GM13977 (cell line): ENCODE measurements around the gene PLXNA4.

Experiments
- DNase-seq: peaks from one replicate; pipeline ENCODE4 v3.0.0; 2012; ENCODE audit warnings: low spot score
- in situ Hi-C: fragments of 300-500 bp; cut with MboI; formaldehyde crosslinking; loops from one replicate; pipeline ENCODE4 v1.12.0; 2022; ENCODE audit warnings: low sequenced_read_pairs, low pct_unique_long_range_greater_than_20kb, mixed read lengths, inconsistent platforms; ENCODE audit not compliant: unreplicated experiment
- TF ChIP-seq, protein P1 (sequence below): IDR thresholded peaks from 2 replicates; pipeline ENCODE4 v1.5.1; 2012; ENCODE audit warnings: mild to moderate bottlenecking, control low read depth; ENCODE audit not compliant: insufficient read depth; ENCODE audit errors: extremely low read depth, missing control alignments

PLXNA4 gene

GRCh38 chr7:132234711-132235110 is 341.6 kb downstream of the PLXNA4 start:
- DNase-seq, result no peak
- in situ Hi-C loops, result no loop called here
- TF ChIP-seq, protein P1, sequence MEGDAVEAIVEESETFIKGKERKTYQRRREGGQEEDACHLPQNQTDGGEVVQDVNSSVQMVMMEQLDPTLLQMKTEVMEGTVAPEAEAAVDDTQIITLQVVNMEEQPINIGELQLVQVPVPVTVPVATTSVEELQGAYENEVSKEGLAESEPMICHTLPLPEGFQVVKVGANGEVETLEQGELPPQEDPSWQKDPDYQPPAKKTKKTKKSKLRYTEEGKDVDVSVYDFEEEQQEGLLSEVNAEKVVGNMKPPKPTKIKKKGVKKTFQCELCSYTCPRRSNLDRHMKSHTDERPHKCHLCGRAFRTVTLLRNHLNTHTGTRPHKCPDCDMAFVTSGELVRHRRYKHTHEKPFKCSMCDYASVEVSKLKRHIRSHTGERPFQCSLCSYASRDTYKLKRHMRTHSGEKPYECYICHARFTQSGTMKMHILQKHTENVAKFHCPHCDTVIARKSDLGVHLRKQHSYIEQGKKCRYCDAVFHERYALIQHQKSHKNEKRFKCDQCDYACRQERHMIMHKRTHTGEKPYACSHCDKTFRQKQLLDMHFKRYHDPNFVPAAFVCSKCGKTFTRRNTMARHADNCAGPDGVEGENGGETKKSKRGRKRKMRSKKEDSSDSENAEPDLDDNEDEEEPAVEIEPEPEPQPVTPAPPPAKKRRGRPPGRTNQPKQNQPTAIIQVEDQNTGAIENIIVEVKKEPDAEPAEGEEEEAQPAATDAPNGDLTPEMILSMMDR, result no peak

DNA sequence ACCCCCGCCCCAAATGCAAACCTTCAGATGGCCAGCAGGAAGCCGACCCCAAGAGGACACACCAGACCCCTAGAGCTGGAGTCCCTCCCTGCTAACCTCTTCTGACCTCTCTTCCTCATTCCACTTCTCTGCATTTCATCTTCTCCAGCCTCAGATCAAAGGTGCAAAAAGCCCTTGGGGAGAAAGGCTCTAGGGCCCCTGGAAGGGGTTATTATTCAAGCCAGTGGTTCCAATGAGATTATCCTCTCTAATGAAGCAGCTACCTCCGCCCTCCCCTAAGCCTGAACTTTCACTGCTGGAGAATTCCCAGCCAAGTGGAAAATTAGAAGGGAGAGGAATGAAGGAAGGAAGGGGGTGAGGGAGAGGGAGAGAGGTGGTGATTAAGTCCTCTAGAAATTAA is 343.9 kb downstream of the PLXNA4 start:
- TF ChIP-seq, protein P1, result no peak
- no peak for DNase-seq
- in situ Hi-C loops, result no loop called here

DNA sequence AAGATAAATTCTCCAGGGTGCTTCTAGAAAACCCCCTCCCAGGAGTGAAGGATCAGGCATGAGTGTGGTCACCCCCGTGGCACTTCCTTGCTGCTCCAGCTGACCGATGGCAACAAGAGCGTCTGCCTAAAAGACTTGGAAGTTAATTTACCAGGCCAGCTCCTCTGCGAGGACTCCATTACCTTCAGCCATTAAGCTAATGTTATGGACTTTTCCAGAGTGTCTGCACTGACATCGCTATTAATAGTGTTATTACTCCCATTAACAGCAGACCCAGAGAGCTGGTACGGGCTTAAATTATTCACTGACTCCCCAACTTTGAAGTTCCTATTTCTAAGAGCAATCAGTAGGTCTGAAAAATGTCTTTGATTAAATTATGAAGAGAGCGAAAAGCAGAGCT is 345.8 kb downstream of the PLXNA4 start:
- TF ChIP-seq, protein P1, result no peak
- no peak for DNase-seq
- in situ Hi-C loops, result no loop called here

DNA sequence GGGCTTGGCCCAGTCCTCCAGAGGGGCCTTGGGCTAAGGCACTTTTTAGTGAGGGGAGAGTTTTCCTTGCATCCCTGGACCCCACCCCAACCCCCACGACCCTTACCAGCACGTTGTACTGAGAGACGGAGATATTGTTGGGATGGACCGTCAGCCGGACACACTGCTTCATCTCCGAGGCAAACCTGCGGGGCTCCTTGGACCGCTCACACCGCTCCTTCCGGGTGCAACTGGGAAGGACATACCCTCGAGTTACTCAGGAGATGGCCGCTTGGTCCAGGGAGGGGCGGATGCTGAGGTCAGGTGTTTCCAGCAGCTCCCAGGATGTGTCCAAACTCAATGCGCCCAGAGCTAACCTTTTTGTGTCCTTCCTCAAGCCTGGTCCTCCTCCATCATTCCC is 348.0 kb downstream of the PLXNA4 start:
- TF ChIP-seq, protein P1, result no peak
- no peak for DNase-seq
- in situ Hi-C loops, result no loop called here

GRCh38 chr7:132226957-132227290 is 349.3 kb downstream of the PLXNA4 start:
- no peak for DNase-seq
- TF ChIP-seq, protein P1, result no peak
- in situ Hi-C loops, result no loop called here

DNA sequence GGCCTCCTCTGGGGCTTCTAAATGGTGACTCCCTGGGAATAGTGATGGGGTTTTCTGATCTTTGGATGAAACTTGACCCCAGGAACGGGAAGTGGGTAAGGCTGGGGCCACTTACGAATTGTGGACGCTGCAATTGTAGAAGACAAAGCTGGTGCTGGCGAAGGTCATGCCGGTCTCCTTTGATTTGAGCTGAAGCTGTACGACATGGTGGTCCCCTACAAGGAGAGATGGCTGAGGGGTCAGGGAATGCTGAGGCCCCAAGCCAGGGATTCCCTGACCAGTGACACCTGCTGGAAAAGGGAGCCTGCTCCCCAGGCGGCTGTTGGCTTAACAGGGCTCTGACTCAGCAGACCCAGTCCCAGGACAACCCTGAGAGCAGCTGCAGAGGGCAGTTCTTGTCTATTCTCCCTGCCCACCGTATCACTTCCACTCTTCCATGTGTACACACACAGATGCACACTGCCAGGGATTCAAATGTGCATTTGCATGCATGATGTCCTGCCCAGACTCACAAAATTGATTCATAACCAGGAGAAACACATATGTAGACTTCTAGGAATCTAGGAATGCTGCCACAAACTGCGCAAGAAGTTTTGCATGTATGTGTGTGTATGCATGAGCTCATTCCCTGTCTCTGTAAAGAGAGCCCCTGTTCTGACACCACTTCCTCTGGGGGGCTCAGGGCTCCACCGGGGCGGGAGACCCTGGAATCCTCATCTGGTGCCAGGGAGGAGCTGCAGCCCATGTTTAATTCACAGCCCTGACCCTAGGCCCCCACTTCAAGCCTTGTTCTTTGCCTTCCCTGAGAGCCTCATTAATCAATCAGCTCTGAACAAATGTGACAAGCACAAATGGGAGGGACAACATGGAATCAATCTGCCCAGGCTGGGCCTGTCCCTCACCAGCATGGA is 350.0 kb downstream of the PLXNA4 start:
- no peak for DNase-seq
- in situ Hi-C loops, result no loop called here
- TF ChIP-seq, protein P1, result no peak
